Ishikawa (cell line): ENCODE measurements around the gene OPCML.

ENCODE experiments used
- CEBPB ChIP-seq: IDR thresholded peaks from 2 replicates; pipeline ENCODE4 v1.6.1; 2012
- CREB1 ChIP-seq: IDR thresholded peaks from 2 replicates; pipeline ENCODE4 v1.6.1; 2012; ENCODE audit warnings: low read depth
- EGR1 ChIP-seq: IDR thresholded peaks from 2 replicates; pipeline ENCODE4 v1.6.1; 2012
- EP300 ChIP-seq: IDR thresholded peaks from 2 replicates; pipeline ENCODE4 v1.6.1; 2012; ENCODE audit warnings: borderline replicate concordance
- FOXM1 ChIP-seq: IDR thresholded peaks from 2 replicates; pipeline ENCODE4 v1.6.1; 2012; ENCODE audit warnings: low read depth, borderline replicate concordance
- MAX ChIP-seq: IDR thresholded peaks from 2 replicates; pipeline ENCODE4 v1.6.1; 2012
- NFIC ChIP-seq: IDR thresholded peaks from 2 replicates; pipeline ENCODE4 v1.6.1; 2012
- RAD21 ChIP-seq: IDR thresholded peaks from 2 replicates; pipeline ENCODE4 v1.6.1; 2012; ENCODE audit warnings: low read depth
- TAF1 ChIP-seq: IDR thresholded peaks from 2 replicates; pipeline ENCODE4 v1.6.1; 2012; ENCODE audit warnings: low read depth, mild to moderate bottlenecking
- TCF12 ChIP-seq: IDR thresholded peaks from 2 replicates; pipeline ENCODE4 v1.6.1; 2012; ENCODE audit warnings: low read depth
- TEAD4 ChIP-seq: IDR thresholded peaks from 2 replicates; pipeline ENCODE4 v1.6.1; 2012
- USF1 ChIP-seq: IDR thresholded peaks from 2 replicates; pipeline ENCODE4 v1.6.1; 2012
- YY1 ChIP-seq: IDR thresholded peaks from 2 replicates; pipeline ENCODE4 v1.6.1; 2012; ENCODE audit warnings: low read depth
- ZBTB7A ChIP-seq: IDR thresholded peaks from 2 replicates; pipeline ENCODE4 v1.6.1; 2012; ENCODE audit warnings: low read depth
- TF ChIP-seq, protein P1 (sequence below): IDR thresholded peaks from 2 replicates; pipeline ENCODE4 v1.6.1; 2012; ENCODE audit warnings: low read depth, mild to moderate bottlenecking

The OPCML gene

GRCh38 chr11:132994966-132995365 is 537.3 kb downstream of the OPCML start:
- TF ChIP-seq EGR1 = no peak
- no peak for TF ChIP-seq FOXM1
- TF ChIP-seq, protein P1, sequence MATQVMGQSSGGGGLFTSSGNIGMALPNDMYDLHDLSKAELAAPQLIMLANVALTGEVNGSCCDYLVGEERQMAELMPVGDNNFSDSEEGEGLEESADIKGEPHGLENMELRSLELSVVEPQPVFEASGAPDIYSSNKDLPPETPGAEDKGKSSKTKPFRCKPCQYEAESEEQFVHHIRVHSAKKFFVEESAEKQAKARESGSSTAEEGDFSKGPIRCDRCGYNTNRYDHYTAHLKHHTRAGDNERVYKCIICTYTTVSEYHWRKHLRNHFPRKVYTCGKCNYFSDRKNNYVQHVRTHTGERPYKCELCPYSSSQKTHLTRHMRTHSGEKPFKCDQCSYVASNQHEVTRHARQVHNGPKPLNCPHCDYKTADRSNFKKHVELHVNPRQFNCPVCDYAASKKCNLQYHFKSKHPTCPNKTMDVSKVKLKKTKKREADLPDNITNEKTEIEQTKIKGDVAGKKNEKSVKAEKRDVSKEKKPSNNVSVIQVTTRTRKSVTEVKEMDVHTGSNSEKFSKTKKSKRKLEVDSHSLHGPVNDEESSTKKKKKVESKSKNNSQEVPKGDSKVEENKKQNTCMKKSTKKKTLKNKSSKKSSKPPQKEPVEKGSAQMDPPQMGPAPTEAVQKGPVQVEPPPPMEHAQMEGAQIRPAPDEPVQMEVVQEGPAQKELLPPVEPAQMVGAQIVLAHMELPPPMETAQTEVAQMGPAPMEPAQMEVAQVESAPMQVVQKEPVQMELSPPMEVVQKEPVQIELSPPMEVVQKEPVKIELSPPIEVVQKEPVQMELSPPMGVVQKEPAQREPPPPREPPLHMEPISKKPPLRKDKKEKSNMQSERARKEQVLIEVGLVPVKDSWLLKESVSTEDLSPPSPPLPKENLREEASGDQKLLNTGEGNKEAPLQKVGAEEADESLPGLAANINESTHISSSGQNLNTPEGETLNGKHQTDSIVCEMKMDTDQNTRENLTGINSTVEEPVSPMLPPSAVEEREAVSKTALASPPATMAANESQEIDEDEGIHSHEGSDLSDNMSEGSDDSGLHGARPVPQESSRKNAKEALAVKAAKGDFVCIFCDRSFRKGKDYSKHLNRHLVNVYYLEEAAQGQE = no peak
- no peak for TF ChIP-seq CREB1
- no peak for TF ChIP-seq TCF12
- TF ChIP-seq MAX = no peak
- no peak for TF ChIP-seq CEBPB
- TF ChIP-seq TEAD4 = no peak
- TF ChIP-seq EP300 = no peak
- no peak for TF ChIP-seq YY1
- no peak for TF ChIP-seq TAF1
- TF ChIP-seq ZBTB7A = no peak
- TF ChIP-seq USF1 = no peak

DNA sequence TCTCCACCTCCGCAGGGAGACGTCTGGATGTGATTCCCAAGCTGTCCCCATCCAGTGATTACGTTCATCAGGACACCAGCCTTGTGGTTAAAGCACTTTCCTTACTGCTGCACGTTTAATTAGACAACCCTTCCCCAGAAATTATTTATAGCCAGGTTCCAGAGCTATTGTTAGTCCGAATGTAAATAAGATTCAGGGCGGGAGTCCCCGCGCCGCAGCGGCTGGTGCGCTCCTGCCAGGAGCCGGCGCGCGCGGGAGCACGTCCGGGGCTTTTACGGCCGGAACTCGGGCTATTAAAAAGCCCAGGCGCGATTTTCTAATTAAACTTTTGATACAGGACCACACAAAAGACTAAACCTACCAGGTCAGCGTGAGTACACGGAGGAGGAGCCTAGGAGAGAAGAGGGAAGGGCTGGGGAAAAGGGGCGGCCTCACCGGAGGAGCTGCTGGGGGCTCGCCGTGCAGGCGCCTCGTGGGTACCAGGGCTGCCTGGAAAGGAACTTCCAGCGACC is 538.3 kb downstream of the OPCML start:
- TF ChIP-seq CREB1 (no peak), YY1 (no peak), USF1 (no peak), ZBTB7A (no peak), MAX (no peak), CEBPB (no peak), FOXM1 (no peak), EGR1 (no peak), NFIC (no peak), RAD21 (no peak), TAF1 (no peak)
- TF ChIP-seq, protein P1 = no peak

- no peak for TF ChIP-seq USF1
These were observed 539.3 kb downstream of the OPCML start for GRCh38 chr11:132992838-132993631.

DNA sequence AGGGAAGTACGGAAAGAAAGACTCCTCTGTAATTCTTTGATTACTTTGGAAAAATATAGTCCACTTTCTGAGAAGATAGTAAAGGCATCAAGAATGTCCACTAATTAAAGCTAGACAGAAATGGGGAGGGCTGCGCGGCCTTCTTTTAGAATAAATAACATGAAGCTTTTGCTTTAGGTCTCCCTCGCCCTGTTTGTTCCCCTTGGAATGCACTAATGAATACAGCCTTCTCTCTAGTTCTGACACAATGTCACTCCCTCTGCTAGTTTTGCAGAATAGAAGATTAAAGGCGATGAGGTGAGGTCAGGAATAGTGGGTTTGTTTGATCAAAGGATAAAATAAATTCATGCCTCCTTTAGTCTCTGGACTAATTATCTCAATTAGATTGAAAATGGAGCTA is 543.9 kb downstream of the OPCML start:
- TF ChIP-seq TEAD4 (no peak), USF1 (no peak), FOXM1 (no peak), CREB1 (no peak)

DNA sequence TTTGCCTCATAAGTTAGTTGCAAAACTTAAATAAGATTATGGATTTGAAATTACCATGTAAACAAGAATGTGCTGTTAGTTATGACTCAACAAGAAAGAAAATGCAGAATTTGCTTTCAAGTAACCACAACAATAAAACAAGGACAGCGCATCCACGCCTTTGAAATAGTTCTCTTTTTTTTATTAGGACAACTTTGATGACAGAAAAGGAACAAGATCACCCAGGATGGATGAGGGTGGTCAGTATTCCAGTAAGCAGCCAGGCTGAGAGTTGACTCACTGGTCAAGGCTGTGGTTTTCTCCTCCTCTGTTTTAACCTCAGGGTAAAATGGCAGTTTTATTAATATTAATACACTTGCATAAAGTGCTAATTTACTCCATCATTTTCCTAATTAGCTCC is 544.4 kb downstream of the OPCML start:
- TF ChIP-seq TCF12 (no peak), CEBPB (no peak), YY1 (no peak), ZBTB7A (no peak), TAF1 (no peak), TEAD4 (no peak), MAX (no peak), USF1 (no peak), EGR1 (no peak), EP300 (no peak)
- TF ChIP-seq, protein P1 = no peak
